Right lung (tissue), 5 donors: ENCODE measurements around the gene SNED1. TPM values are rescaled to one million over a fixed set of nuclear protein-coding genes. Genes with fewer than 3 reads are reported as not detected.

Experiments
- polyA plus RNA-seq, 5 donors: library from polyadenylated mRNA; unstranded; fragments of 120-200 nt; gene quantifications; one replicate each; pipeline versions ENCODE4 v1.2.1 to v1.2.3, GENCODE V29; 2013; ENCODE audit warnings: inconsistent platforms in 1 of 5, low replicate concordance in 1 of 5; ENCODE audit not compliant: insufficient read length in 5 of 5, insufficient read depth in 1 of 5

SNED1 gene
- polyA plus RNA-seq, 5 donors: 40.8 to 60.3 (median 54.9) TPM

Other genes starting within 250 kb of the SNED1 start
- 1 to 10 TPM; 1.2 to 4.9 (median 1.8) TPM for gene KIF1A, start 178.4 kb upstream of the SNED1 start, polyA plus RNA-seq
- under 1 TPM; 0.06 to 0.54 (median 0.18) TPM for gene AGXT, start 129.8 kb upstream of the SNED1 start, polyA plus RNA-seq
- 1 to 10 TPM in 4 of 5 donors, under 1 TPM in 1; 0.61 to 4.6 (median 1.4) TPM for gene MAB21L4, start 102.5 kb upstream of the SNED1 start, polyA plus RNA-seq
- gene CROCC2, start 92.3 kb upstream of the SNED1 start, polyA plus RNA-seq: 1 to 10 TPM in 4 of 5 donors, under 1 TPM in 1; 0.95 to 3.5 (median 2.7) TPM
- 100 to 1,000 TPM in 1 of 5 donors, 10 to 100 TPM in 4; 75.2 to 105 (median 92.6) TPM for gene MTERF4, start 103.7 kb downstream of the SNED1 start, polyA plus RNA-seq
- gene PASK, start 150.9 kb downstream of the SNED1 start, polyA plus RNA-seq: 10 to 100 TPM; 18.3 to 25.0 (median 21.2) TPM
- gene PPP1R7, start 151.8 kb downstream of the SNED1 start, polyA plus RNA-seq: 10 to 100 TPM; 64.8 to 72.2 (median 68.5) TPM
- gene ANO7, start 190.1 kb downstream of the SNED1 start, polyA plus RNA-seq: 1 to 10 TPM; 1.7 to 2.7 (median 2.3) TPM